KG1 (cell line): ENCODE results near the gene ABL1.

Experiments used
- DNase-seq: peaks from one replicate; lab custom pipeline; 2025; lab: John Stamatoyannopoulos, UW

ABL1 gene

DNA sequence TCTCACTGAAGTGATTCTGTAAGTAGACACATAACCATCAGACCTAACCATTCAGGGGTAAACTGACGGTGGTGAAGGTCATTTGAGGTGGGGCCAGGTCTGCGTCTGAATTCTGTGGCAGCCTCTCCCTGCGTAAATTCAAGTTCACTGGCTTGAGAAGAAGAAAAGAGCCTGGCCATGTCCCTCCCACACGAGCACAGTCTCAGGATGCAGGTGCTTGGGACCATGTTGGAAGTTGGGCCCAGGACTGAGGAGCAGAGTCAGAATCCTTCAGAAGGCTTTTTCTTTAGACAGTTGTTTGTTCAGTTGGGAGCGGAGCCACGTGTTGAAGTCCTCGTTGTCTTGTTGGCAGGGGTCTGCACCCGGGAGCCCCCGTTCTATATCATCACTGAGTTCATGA, 37.5 kb downstream of the ABL1 start:
- DNase-seq, result no peak

DNA sequence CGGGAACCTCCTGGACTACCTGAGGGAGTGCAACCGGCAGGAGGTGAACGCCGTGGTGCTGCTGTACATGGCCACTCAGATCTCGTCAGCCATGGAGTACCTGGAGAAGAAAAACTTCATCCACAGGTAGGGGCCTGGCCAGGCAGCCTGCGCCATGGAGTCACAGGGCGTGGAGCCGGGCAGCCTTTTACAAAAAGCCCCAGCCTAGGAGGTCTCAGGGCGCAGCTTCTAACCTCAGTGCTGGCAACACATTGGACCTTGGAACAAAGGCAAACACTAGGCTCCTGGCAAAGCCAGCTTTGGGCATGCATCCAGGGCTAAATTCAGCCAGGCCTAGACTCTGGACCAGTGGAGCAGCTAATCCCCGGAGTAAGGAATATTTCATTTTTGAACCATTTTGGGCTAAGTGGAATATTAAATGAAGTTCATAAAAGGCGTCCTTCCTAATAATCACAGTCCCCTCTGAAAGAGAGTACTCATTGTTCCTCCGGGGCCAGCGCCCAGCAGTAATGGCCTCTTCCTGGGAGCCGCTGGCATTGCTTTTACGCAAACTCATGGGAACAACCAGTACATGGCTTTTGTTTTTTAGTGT, 38.0 kb downstream of the ABL1 start:
- DNase-seq, result no peak

DNA sequence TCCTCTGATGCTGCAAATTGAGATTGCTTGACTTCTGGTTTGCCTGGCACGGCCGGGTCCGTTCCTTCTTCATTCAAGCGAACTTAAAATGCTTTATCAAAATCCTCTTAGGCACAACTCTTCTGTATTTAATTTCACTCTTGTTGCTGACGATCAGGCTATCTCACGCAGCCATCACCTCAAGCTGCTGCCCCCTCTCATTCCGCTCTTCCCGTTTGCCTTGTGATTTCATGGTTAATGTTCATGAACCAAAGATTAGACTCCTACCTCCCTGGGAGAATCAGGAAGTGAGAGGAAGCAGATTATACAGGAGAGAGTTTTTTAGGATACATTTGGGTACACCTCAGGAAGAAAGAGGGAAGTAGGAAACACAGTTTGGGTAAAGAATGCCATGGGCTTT, 38.9 kb downstream of the ABL1 start:
- no peak for DNase-seq

DNA sequence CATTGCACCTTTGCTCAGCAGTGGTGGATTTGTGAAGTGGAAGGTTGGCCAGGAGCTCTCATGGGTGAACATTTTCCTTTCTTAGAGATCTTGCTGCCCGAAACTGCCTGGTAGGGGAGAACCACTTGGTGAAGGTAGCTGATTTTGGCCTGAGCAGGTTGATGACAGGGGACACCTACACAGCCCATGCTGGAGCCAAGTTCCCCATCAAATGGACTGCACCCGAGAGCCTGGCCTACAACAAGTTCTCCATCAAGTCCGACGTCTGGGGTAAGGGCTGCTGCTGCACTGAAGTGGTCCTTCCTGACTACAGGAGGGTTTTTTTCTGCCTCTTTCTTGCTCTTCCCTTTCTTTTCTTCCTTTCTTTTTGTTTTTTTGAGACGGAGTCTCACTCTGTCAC, 39.7 kb downstream of the ABL1 start:
- no peak for DNase-seq

DNA sequence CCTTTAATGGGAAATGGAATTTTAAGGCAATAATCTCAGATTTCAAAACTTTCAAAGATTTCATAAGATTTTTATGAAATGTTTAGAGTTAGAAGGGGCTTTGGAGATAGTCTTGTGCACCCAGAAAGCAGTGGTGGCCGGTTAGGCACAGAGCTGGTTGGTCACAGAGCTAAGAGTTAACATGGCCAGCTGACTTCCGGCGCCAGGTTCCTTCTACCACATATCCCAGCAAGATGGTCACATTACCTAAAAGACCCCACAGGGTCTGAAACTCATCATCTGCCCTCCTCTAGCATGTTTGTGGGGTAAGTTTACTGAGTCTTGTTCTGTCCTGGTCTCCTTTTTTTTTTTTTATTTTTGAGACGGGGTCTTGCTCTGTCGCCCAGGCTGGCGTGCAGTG, 42.2 kb downstream of the ABL1 start:
- DNase-seq, result no peak

DNA sequence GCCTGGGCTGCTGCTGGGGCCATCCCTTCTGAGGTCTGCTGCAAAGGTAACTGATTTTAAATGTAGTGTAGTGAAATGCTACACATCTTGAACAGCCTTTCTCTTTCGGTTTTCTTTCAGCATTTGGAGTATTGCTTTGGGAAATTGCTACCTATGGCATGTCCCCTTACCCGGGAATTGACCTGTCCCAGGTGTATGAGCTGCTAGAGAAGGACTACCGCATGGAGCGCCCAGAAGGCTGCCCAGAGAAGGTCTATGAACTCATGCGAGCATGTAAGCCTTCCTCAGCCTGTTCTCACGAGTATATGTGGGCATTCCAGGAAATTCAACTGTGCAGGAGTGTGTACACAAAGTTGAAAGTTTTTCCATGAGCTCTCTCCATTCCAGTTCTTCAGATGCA, 43.2 kb downstream of the ABL1 start:
- no peak for DNase-seq

DNA sequence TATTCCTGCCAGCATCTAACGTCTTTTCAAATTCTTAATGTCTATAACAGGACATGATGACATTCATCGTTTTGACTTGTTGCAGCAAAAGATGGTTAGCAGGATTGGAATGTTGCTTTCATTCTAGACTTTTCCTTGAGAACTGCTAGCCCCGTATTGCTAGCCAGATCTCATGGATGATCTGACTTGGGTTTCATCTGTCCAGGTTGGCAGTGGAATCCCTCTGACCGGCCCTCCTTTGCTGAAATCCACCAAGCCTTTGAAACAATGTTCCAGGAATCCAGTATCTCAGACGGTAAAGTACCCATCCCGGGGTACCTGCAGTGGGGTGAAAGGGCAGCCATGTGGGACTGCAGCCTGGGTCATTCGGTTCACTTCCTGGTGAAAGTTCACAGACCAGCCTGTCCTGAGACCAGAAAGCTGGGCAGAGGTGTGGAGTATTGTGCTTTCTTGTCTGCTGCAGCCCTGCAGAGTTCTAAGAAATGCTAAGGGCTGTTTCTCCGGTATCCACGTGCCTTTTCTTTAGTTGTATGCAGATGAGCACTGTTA, 44.9 kb downstream of the ABL1 start:
- no peak for DNase-seq

DNA sequence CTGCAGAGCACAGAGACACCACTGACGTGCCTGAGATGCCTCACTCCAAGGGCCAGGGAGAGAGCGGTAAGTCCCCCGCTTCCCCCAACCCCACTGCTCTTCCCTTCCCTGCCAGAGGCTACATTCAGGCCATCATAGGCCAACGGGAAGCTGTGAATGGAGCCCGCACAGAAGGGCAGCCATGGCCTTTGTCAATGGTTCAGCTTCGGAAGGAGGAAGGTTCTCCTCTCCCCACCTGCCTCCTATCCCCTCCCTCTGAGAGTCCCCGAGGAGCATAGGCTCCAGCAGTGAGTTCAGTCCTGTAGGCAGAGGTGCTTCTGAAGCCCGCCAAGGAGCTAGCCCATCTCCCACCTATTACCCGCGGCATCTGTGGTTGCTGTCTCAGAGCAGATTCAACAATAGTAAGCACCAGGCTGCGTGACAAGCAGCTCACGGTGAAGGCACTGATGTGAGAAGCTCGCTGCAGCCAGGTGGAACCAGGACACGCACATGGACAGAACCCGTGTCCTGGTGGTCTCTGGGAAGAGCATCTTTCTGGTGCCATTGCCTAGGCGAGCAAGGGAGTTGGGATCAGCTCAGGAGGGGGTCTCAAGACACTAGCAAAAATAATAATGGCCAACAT, 45.7 kb downstream of the ABL1 start:
- DNase-seq, result no peak

DNA sequence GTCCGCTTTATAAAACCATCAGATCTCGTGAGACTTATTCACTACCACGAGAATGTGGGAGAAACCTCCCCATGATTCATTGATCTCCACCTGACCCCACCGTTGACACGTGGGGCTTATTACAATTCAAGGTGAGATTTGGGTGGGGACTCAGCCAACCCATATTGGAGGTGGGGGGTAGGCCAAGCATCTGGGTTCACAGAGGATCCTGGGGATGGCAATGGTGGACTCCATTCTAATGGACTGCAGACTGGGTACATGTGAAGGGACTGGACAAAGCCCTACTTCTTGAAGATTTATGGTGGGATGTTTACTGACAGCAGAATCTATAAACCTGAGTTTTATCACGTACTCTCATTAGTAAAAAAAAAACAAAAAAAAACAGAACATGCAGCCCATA, 46.5 kb downstream of the ABL1 start:
- no peak for DNase-seq

DNA sequence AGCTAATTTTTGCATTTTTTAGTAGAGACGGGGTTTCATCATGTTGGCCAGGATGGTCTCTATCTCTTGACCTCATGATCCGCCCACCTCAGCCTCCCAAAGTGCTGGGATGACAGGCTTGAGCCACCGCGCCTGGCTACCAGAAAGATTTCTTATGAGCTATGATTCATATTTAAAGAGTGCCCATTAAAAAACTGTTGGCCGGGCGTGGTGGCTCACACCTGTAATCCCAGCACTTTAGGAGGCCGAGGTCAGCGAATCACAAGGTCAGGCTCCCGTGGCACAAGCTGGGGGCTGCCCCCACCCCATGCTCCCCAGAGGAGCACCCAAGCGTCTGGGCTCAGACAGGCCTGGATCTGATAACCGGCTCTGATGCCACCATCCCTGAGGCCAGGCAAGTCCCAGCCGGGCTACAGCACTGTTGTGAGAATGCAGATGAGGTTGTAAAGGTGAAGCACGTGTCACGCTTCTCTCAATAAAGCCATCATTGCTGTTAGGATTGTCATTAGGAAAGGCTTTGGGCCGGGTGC, 47.7 kb downstream of the ABL1 start:
- no peak for DNase-seq

DNA sequence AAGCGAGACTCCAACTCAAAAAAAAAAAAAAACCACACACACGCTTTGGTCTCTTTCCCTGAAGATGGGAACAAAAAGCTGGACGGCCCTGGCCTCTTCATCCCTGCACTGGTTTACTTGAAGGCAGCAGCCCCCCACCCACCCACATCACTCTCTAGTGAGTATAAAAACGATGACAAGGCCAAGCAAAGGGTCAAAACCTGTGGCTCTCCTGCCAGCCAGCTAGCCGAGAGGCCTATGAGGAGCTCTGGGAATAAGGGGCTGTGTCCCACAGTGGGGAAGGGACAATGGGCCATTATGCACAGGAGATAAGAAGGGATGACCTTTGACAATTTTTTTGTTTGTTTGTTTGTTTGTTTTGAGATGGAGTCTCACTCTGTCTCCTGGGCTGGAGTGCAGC, 48.4 kb downstream of the ABL1 start:
- DNase-seq, result no peak

DNA sequence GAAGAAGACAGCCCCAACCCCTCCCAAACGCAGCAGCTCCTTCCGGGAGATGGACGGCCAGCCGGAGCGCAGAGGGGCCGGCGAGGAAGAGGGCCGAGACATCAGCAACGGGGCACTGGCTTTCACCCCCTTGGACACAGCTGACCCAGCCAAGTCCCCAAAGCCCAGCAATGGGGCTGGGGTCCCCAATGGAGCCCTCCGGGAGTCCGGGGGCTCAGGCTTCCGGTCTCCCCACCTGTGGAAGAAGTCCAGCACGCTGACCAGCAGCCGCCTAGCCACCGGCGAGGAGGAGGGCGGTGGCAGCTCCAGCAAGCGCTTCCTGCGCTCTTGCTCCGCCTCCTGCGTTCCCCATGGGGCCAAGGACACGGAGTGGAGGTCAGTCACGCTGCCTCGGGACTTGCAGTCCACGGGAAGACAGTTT, 49.1 kb downstream of the ABL1 start:
- no peak for DNase-seq

DNA sequence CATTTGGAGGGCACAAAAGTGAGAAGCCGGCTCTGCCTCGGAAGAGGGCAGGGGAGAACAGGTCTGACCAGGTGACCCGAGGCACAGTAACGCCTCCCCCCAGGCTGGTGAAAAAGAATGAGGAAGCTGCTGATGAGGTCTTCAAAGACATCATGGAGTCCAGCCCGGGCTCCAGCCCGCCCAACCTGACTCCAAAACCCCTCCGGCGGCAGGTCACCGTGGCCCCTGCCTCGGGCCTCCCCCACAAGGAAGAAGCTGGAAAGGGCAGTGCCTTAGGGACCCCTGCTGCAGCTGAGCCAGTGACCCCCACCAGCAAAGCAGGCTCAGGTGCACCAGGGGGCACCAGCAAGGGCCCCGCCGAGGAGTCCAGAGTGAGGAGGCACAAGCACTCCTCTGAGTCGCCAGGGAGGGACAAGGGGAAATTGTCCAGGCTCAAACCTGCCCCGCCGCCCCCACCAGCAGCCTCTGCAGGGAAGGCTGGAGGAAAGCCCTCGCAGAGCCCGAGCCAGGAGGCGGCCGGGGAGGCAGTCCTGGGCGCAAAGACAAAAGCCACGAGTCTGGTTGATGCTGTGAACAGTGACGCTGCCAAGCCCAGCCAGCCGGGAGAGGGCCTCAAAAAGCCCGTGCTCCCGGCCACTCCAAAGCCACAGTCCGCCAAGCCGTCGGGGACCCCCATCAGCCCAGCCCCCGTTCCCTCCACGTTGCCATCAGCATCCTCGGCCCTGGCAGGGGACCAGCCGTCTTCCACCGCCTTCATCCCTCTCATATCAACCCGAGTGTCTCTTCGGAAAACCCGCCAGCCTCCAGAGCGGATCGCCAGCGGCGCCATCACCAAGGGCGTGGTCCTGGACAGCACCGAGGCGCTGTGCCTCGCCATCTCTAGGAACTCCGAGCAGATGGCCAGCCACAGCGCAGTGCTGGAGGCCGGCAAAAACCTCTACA, 49.8 kb downstream of the ABL1 start:
- DNase-seq, result no peak

DNA sequence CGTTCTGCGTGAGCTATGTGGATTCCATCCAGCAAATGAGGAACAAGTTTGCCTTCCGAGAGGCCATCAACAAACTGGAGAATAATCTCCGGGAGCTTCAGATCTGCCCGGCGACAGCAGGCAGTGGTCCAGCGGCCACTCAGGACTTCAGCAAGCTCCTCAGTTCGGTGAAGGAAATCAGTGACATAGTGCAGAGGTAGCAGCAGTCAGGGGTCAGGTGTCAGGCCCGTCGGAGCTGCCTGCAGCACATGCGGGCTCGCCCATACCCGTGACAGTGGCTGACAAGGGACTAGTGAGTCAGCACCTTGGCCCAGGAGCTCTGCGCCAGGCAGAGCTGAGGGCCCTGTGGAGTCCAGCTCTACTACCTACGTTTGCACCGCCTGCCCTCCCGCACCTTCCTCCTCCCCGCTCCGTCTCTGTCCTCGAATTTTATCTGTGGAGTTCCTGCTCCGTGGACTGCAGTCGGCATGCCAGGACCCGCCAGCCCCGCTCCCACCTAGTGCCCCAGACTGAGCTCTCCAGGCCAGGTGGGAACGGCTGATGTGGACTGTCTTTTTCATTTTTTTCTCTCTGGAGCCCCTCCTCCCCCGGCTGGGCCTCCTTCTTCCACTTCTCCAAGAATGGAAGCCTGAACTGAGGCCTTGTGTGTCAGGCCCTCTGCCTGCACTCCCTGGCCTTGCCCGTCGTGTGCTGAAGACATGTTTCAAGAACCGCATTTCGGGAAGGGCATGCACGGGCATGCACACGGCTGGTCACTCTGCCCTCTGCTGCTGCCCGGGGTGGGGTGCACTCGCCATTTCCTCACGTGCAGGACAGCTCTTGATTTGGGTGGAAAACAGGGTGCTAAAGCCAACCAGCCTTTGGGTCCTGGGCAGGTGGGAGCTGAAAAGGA, 50.7 kb downstream of the ABL1 start:
- DNase-seq, result no peak

DNA sequence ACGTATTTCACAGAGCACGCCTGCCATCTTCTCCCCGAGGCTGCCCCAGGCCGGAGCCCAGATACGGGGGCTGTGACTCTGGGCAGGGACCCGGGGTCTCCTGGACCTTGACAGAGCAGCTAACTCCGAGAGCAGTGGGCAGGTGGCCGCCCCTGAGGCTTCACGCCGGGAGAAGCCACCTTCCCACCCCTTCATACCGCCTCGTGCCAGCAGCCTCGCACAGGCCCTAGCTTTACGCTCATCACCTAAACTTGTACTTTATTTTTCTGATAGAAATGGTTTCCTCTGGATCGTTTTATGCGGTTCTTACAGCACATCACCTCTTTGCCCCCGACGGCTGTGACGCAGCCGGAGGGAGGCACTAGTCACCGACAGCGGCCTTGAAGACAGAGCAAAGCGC, 51.9 kb downstream of the ABL1 start:
- no peak for DNase-seq

DNA sequence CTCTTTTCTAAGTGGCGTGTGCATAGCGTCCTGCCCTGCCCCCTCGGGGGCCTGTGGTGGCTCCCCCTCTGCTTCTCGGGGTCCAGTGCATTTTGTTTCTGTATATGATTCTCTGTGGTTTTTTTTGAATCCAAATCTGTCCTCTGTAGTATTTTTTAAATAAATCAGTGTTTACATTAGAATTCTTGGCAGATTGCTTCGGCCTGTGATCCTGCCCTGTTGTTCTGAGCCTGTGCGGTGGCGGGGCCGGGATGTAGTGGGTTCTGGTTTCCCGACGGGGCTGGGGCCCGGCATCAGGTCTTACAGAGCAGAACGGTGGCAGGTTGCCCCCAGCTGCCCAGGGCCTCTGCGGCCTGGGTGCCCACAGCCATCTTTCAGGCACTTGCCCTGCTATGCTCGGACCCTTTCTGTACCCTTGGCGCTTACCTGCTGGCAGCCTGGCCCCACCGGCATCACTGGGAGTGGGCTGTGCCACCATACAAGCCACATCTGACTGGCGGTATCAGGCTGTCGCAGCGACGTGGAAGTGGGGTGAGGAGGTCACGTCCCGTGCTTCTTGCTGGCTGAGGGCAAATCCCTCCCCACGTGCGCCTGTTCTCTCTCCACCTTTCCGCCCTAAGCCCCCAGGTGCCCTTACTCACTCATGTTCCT, 52.6 kb downstream of the ABL1 start:
- DNase-seq, result no peak

DNA sequence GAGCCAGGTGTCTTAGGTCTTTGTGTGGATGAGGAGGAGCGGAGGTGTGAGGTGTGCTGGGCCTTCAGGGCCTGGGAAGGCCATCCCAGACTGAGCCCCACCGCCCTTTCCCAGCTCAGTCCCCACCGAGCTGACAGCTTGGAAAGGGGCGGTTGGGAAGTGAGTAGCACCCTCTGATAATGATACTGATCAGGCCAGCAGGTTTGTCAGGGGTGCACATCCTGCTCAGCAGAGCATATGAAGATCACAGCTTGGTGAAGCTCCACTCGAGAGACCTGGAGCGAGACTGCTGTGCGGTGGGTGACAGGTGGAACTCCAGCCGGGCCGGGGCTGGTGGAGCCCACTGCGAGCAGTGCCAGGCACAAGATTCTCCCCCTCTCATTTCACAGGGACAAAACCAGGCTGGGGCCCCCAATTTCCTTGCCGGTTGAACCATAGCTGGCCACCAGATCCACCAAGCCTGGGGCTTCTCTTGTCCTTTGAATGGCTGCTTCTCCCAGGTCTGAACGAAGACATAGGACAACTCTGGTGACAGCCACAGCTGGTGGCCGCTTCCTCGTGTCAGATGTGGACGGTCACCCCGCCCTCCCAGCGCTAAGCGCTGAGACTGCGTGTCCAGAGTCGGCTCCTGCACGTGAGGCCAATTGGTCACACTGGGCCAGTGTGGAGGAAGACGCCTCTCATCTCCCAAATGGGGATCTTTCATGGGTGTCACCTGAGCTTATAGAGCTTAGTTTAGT, 53.3 kb downstream of the ABL1 start:
- DNase-seq, result no peak

DNA sequence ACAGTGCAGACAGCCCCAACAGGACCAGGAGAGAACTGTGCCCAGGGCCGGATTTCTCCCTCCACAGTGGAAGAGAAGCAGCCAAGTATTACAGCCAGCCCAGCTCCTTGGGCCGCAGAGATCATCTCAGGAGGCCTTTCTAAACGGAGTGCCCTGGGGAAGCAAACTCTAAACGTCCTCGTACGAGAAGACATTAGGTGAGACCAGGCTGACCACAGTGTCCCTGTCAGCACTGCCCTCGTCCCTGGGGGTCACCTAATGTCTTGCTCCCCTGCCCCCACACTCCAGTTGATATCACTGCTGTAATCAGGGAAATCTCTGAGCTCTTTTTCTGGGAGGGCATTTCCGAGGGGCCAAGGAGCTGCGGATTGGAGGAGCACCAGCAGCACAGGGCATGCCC, 55.1 kb downstream of the ABL1 start:
- no peak for DNase-seq

DNA sequence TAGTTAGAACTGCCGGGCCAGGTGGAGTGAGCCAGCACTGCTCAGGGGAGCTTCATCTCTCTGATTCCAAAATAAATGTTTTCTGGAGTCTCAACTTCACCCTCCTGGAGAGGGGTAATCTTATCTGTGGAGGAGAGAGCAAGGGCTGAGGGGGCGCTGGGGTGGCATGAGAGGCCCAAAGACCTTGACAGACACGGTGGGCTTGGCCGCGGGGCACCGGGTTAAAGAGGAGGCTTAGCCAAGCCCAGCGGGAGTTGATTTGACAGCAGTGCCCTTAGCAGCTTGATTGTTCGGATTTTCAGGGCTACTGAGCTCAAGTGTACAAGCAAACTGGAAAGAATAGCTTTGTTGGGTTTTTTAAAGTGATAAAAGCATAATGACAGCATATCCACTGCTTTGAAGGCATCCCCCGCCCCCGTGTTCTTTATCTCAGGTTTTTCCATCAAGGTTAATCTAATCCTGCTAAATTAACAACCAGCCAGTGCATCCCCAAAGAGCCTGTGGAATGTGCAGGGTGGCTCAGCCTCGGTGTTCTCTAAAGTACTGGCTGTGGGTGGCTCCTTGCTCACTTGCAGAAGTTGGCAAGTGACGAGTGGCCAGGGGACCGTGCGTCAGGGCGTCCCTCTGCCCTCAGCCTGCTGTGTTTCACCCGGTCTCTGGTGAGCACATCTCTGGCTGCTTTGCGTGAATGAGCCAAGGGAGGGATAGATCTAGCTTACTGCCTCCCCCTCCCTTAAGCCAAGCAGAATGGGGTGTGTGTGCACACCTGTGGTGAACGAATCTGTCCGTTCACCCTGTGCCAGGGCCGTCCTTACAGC, 56.0 kb downstream of the ABL1 start:
- no peak for DNase-seq
